ENCODE data around the gene PARP9.

PARP9 gene

DNA sequence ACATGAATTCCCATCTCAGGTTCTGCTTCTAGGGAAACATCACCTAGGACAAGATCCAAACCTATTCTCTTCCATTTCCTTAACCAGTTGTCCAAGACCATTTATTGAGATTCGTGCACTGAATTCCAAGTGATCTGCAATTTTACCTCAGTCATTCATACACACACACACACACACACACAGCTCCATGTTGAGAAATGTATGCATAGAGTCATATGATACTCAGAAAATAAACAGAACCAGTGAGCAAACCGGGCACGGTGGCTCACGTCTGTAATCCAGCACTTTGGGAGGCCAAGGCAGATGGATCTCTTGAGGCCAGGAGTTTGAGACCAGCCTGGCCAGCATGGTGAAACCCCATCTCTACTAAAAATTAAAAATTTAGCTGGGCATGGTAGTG, 43.2 kb downstream of the PARP9 start:
- Histone ChIP-seq H3K27ac (ENCODE audit: low read length) (no peak overlapping the region), H4K20me1 (ENCODE audit: insufficient read depth, low read length) (no peaks in the 10 kb centered on the region), H3K9ac (ENCODE audit: low read length) (no peak overlapping the region), H2AFZ (ENCODE audit: low read length) (no peak overlapping the region), H3K9me2 (replicated peaks; ENCODE audit: insufficient read depth, low read length) (no peaks in the 10 kb centered on the region), H3F3A (ENCODE audit: insufficient read depth, low read length) (no peaks in the 10 kb centered on the region), H3K36me3 (replicated peaks; ENCODE audit: insufficient read depth, low read length) (no peaks in the 10 kb centered on the region), H3K4me1 (ENCODE audit: low read length) (no peaks in the 10 kb centered on the region), H3K4me2 (ENCODE audit: low read depth, low read length) (no peak overlapping the region), H3K79me2 (ENCODE audit: low read length) (no peaks in the 10 kb centered on the region), H3K9me3 (replicated peaks; ENCODE audit: insufficient read depth, low read length) (no peaks in the 10 kb centered on the region), H3K27me3 (replicated peaks; ENCODE audit: insufficient read depth, low read length) (no peaks in the 10 kb centered on the region), H3K4me3 (ENCODE audit: low read length) (no peak overlapping the region)
- no peak for TF ChIP-seq EZH2 (optimal IDR thresholded peaks at IDR 0.05; ENCODE audit: low read depth, low read length)
- TF ChIP-seq, protein P1, sequence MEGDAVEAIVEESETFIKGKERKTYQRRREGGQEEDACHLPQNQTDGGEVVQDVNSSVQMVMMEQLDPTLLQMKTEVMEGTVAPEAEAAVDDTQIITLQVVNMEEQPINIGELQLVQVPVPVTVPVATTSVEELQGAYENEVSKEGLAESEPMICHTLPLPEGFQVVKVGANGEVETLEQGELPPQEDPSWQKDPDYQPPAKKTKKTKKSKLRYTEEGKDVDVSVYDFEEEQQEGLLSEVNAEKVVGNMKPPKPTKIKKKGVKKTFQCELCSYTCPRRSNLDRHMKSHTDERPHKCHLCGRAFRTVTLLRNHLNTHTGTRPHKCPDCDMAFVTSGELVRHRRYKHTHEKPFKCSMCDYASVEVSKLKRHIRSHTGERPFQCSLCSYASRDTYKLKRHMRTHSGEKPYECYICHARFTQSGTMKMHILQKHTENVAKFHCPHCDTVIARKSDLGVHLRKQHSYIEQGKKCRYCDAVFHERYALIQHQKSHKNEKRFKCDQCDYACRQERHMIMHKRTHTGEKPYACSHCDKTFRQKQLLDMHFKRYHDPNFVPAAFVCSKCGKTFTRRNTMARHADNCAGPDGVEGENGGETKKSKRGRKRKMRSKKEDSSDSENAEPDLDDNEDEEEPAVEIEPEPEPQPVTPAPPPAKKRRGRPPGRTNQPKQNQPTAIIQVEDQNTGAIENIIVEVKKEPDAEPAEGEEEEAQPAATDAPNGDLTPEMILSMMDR (IDR thresholded peaks at IDR 0.05; ENCODE audit: low read length) = no peak
- TF ChIP-seq EZH2phosphoT487 (IDR thresholded peaks at IDR 0.05; ENCODE audit: low read length) = no peak
- DNase-seq = no peak

DNA sequence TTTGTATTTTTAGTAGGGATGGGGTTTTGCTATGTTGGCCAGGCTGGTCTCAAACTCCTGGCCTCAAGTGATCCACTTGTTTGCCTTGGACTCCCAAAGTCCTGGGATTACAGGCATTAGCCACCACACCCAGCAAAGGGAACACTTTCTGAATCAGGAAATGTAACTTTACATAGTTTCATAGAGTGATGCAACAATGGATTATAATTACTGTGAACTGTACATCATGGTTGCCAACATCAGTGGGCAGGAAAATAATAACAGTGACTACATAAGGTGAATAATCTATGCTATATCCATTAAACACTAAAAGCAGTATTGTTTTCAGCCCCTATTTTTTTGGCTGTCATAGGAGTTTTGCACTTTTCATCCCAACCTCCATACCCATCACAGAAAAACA, 44.4 kb downstream of the PARP9 start:
- H3K79me2 ChIP-seq (ENCODE audit: low read length) = no peaks in the 10 kb centered on the region
- no peaks in the 10 kb centered on the region; the same call in 1 of the 2 replicates for H3F3A ChIP-seq (ENCODE audit: insufficient read depth, low read length)
- no peak overlapping the region for H3K4me3 ChIP-seq (ENCODE audit: low read length)
- TF ChIP-seq, protein P1 (IDR thresholded peaks at IDR 0.05; ENCODE audit: low read length) = no peak
- TF ChIP-seq EZH2phosphoT487 (IDR thresholded peaks at IDR 0.05; ENCODE audit: low read length) (no peak), EZH2 (optimal IDR thresholded peaks at IDR 0.05; ENCODE audit: low read depth, low read length) (no peak)
- no peak overlapping the region for H3K27ac ChIP-seq (ENCODE audit: low read length)
- H3K4me1 ChIP-seq (ENCODE audit: low read length) = no peaks in the 10 kb centered on the region
- H3K9me3 ChIP-seq (replicated peaks; ENCODE audit: insufficient read depth, low read length) = no peaks in the 10 kb centered on the region
- H3K9me2 ChIP-seq (replicated peaks; ENCODE audit: insufficient read depth, low read length) = no peaks in the 10 kb centered on the region
- no peaks in the 10 kb centered on the region for H4K20me1 ChIP-seq (ENCODE audit: insufficient read depth, low read length)
- H2AFZ ChIP-seq (ENCODE audit: low read length) = no peak overlapping the region
- no peak for DNase-seq
- no peaks in the 10 kb centered on the region for H3K36me3 ChIP-seq (replicated peaks; ENCODE audit: insufficient read depth, low read length)
- H3K27me3 ChIP-seq (replicated peaks; ENCODE audit: insufficient read depth, low read length) = no peaks in the 10 kb centered on the region
- no peak overlapping the region for H3K4me2 ChIP-seq (ENCODE audit: low read depth, low read length)
- no peak overlapping the region for H3K9ac ChIP-seq (ENCODE audit: low read length)

DNA sequence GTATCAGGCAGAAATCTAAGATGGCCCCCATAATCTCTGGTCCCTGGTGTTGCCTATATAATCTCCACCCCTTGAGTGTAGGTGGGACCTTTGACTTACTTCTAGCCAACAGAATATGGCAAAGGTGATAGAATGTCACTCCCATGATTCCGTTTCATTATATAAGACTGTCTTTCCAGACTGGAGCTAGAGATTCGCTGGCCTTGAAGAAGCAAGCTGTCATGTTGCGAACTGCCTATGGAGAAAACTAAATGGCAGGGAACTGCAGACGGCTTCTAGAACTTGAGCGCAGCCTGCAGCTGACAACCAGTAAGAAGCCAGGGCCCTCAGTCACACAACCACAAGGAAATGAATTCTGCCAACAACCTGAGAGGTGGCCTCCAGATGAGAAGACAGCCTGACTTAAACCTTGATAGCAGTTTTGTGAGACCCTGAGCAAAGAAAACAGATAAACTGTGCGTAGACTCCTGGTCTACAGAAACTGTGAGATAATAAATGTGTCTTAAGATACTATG, 47.2 kb downstream of the PARP9 start:
- Histone ChIP-seq H3F3A (ENCODE audit: insufficient read depth, low read length) (peaks cover 8% of the 10 kb centered on the region), H3K27ac (ENCODE audit: low read length) (no peak overlapping the region), H3K36me3 (replicated peaks; ENCODE audit: insufficient read depth, low read length) (no peaks in the 10 kb centered on the region), H3K9me2 (replicated peaks; ENCODE audit: insufficient read depth, low read length) (no peaks in the 10 kb centered on the region), H2AFZ (ENCODE audit: low read length) (no peak overlapping the region), H4K20me1 (ENCODE audit: insufficient read depth, low read length) (peaks cover 15% of the 10 kb centered on the region; the same call in 1 of the 2 replicates), H3K27me3 (replicated peaks; ENCODE audit: insufficient read depth, low read length) (no peaks in the 10 kb centered on the region), H3K9me3 (replicated peaks; ENCODE audit: insufficient read depth, low read length) (no peaks in the 10 kb centered on the region), H3K4me1 (ENCODE audit: low read length) (peaks cover 7% of the 10 kb centered on the region), H3K4me3 (ENCODE audit: low read length) (no peak overlapping the region), H3K9ac (ENCODE audit: low read length) (no peak overlapping the region), H3K79me2 (ENCODE audit: low read length) (peaks cover 22% of the 10 kb centered on the region), H3K4me2 (ENCODE audit: low read depth, low read length) (no peak overlapping the region)
- TF ChIP-seq EZH2 (optimal IDR thresholded peaks at IDR 0.05; ENCODE audit: low read depth, low read length) = no peak
- no peak for TF ChIP-seq EZH2phosphoT487 (IDR thresholded peaks at IDR 0.05; ENCODE audit: low read length)
- TF ChIP-seq, protein P1 (IDR thresholded peaks at IDR 0.05; ENCODE audit: low read length) = no peak
- no peak for DNase-seq

Data from MM.1S (cell line).